Astrocyte (in vitro differentiated cells and primary cell): ENCODE results near the gene TGFB3. TPM values are rescaled to one million over a fixed set of nuclear protein-coding genes. Genes with fewer than 3 reads are reported as not detected.
"Not testable (repeated sequence)": the region's sequence is repeated elsewhere in the genome, so short reads cannot be mapped to it uniquely, and the experiment has no call there.

Source experiments
- DNase-seq: peaks from one replicate; pipeline ENCODE4 v3.0.0-alpha.2; 2010; ENCODE audit warnings: low read depth
- FAIRE-seq: peaks from 2 replicates; lab custom pipeline; 2011; peaks lifted over from hg19 to GRCh38; lab: Jason Lieb, UNC
- H2AFZ ChIP-seq: 2 replicates; pipeline ENCODE4 v1.6.0; 2012; ENCODE audit warnings: low read depth, low read length, inconsistent platforms
- H3K27ac ChIP-seq: 2 replicates; pipeline ENCODE4 v1.5.1; 2011; ENCODE audit warnings: low read depth, low read length, inconsistent platforms
- H3K27me3 ChIP-seq: 2 replicates; pipeline ENCODE4 v1.6.0; 2011; ENCODE audit warnings: low read length, inconsistent platforms; ENCODE audit not compliant: insufficient read depth
- H3K36me3 ChIP-seq: 2 replicates; pipeline ENCODE4 v1.5.1; 2011; ENCODE audit warnings: low read length, inconsistent platforms; ENCODE audit not compliant: insufficient read depth
- H3K4me1 ChIP-seq: 2 replicates; pipeline ENCODE4 v1.5.1; 2011; ENCODE audit warnings: low read length, inconsistent platforms; ENCODE audit not compliant: insufficient read depth
- H3K4me2 ChIP-seq: 2 replicates; pipeline ENCODE4 v1.6.0; 2012; ENCODE audit warnings: low read length, inconsistent platforms
- H3K4me3 ChIP-seq: 2 replicates; pipeline ENCODE4 v1.5.1; 2011; ENCODE audit warnings: low read depth, mild to moderate bottlenecking, low read length, inconsistent platforms; ENCODE audit not compliant: insufficient read depth
- H3K79me2 ChIP-seq: 2 replicates; pipeline ENCODE4 v1.6.0; 2012; ENCODE audit warnings: mild to moderate bottlenecking, low read length, inconsistent platforms; ENCODE audit not compliant: insufficient read depth
- H3K9ac ChIP-seq: 2 replicates; pipeline ENCODE4 v1.6.0; 2012; ENCODE audit warnings: mild to moderate bottlenecking, low read length, inconsistent platforms
- H3K9me3 ChIP-seq: 2 replicates; pipeline ENCODE4 v1.5.1; 2012; ENCODE audit warnings: low read depth, mild to moderate bottlenecking, low read length, inconsistent platforms; ENCODE audit not compliant: insufficient read depth
- H4K20me1 ChIP-seq: 2 replicates; pipeline ENCODE4 v1.6.0; 2012; ENCODE audit warnings: low read length, inconsistent platforms; ENCODE audit not compliant: insufficient read depth
- H3K27ac Mint-ChIP-seq: one replicate; pipeline ENCODE4 v1.8.0; 2021; ENCODE audit warnings: mild to moderate bottlenecking, mixed read lengths; ENCODE audit not compliant: unreplicated experiment
- H3K27me3 Mint-ChIP-seq: one replicate; pipeline ENCODE4 v1.8.0; 2021; ENCODE audit warnings: low read depth, mixed read lengths; ENCODE audit not compliant: unreplicated experiment
- H3K36me3 Mint-ChIP-seq: one replicate; pipeline ENCODE4 v1.8.0; 2021; ENCODE audit warnings: low read depth, mixed read lengths; ENCODE audit not compliant: unreplicated experiment
- H3K4me1 Mint-ChIP-seq: one replicate; pipeline ENCODE4 v1.8.0; 2021; ENCODE audit warnings: low read depth, mixed read lengths; ENCODE audit not compliant: unreplicated experiment
- H3K4me3 Mint-ChIP-seq: one replicate; pipeline ENCODE4 v1.8.0; 2021; ENCODE audit warnings: mild to moderate bottlenecking, moderate library complexity, mixed read lengths; ENCODE audit not compliant: unreplicated experiment
- H3K9me3 Mint-ChIP-seq: one replicate; pipeline ENCODE4 v1.8.0; 2021; ENCODE audit warnings: mild to moderate bottlenecking, mixed read lengths; ENCODE audit not compliant: unreplicated experiment
- EZH2 ChIP-seq: IDR thresholded peaks from 2 replicates; pipeline ENCODE4 v1.6.1; 2012; ENCODE audit warnings: mild to moderate bottlenecking, low read length, inconsistent platforms; ENCODE audit not compliant: insufficient read depth
- total RNA-seq: library from RNA; stranded (reverse); gene quantifications from 2 replicates; pipeline ENCODE4 v1.2.1, GENCODE V29; 2021
- TF ChIP-seq, protein P1 (sequence below): IDR thresholded peaks from 2 replicates; pipeline ENCODE4 v1.5.1; 2011; ENCODE audit warnings: low read depth, mild to moderate bottlenecking, inconsistent platforms, low read length, moderate library complexity; ENCODE audit not compliant: insufficient read depth

The TGFB3 gene
- total RNA-seq, 1 donor from 2014 or later = 30.5 TPM

GRCh38 chr14:76011930-76012329 is 30.1 kb upstream of the TGFB3 start:
- no peak overlapping the region for H3K4me2 ChIP-seq
- H3K36me3 Mint-ChIP-seq = peaks cover 26% of the 10 kb centered on the region

DNA sequence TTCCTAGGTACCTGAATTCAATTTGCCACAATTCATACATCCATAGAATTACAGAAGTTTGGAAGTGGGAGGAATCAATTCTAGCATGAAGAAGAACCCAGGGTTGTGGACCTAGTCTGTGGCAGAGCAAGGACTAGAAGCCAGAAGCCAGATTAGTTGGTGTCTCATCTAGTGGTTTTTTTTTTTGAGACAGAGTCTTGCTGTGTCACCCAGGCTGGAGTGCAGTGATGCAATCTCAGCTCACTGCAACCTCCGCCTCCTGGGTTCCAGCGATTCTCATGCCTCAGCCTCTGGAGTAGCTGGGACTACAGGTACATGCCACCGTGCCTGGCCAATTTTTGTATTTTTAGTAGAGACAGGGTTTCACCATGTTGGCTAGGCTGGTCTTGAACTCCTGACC is 27.8 kb upstream of the TGFB3 start:
- not testable (repeated sequence) for H3K4me1 Mint-ChIP-seq, DNase-seq, H3K4me3 ChIP-seq, H3K27me3 Mint-ChIP-seq, H3K4me2 ChIP-seq, H3K9ac ChIP-seq, H3K27me3 ChIP-seq, FAIRE-seq, H3K27ac Mint-ChIP-seq, H3K4me1 ChIP-seq, H3K4me3 Mint-ChIP-seq, H2AFZ ChIP-seq, H3K9me3 ChIP-seq, H3K9me3 Mint-ChIP-seq, H3K79me2 ChIP-seq, H3K27ac ChIP-seq
- peaks cover 14% of the 10 kb centered on the region for H4K20me1 ChIP-seq
- peaks cover 10% of the 10 kb centered on the region for H3K36me3 ChIP-seq
- H3K36me3 Mint-ChIP-seq = peaks cover 27% of the 10 kb centered on the region

More at GRCh38 chr14:76011930-76012329, 30.1 kb upstream of the TGFB3 start:
- Histone ChIP-seq H2AFZ (no peak overlapping the region), H3K27ac (no peak overlapping the region), H3K36me3 (peaks cover 7% of the 10 kb centered on the region), H3K9me3 (no peaks in the 10 kb centered on the region), H3K4me3 (no peak overlapping the region), H3K79me2 (no peaks in the 10 kb centered on the region), H3K27me3 (no peaks in the 10 kb centered on the region), H3K4me1 (no peaks in the 10 kb centered on the region), H4K20me1 (peaks cover 21% of the 10 kb centered on the region), H3K9ac (no peak overlapping the region)
- Mint-ChIP-seq H3K27ac (no peak overlapping the region), H3K27me3 (no peaks in the 10 kb centered on the region), H3K4me1 (peaks cover 16% of the 10 kb centered on the region), H3K9me3 (no peaks in the 10 kb centered on the region), H3K4me3 (no peak overlapping the region)
- FAIRE-seq (no peak), DNase-seq (no peak)
- TF ChIP-seq EZH2 = no peak
- TF ChIP-seq, protein P1, sequence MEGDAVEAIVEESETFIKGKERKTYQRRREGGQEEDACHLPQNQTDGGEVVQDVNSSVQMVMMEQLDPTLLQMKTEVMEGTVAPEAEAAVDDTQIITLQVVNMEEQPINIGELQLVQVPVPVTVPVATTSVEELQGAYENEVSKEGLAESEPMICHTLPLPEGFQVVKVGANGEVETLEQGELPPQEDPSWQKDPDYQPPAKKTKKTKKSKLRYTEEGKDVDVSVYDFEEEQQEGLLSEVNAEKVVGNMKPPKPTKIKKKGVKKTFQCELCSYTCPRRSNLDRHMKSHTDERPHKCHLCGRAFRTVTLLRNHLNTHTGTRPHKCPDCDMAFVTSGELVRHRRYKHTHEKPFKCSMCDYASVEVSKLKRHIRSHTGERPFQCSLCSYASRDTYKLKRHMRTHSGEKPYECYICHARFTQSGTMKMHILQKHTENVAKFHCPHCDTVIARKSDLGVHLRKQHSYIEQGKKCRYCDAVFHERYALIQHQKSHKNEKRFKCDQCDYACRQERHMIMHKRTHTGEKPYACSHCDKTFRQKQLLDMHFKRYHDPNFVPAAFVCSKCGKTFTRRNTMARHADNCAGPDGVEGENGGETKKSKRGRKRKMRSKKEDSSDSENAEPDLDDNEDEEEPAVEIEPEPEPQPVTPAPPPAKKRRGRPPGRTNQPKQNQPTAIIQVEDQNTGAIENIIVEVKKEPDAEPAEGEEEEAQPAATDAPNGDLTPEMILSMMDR = no peak

DNA sequence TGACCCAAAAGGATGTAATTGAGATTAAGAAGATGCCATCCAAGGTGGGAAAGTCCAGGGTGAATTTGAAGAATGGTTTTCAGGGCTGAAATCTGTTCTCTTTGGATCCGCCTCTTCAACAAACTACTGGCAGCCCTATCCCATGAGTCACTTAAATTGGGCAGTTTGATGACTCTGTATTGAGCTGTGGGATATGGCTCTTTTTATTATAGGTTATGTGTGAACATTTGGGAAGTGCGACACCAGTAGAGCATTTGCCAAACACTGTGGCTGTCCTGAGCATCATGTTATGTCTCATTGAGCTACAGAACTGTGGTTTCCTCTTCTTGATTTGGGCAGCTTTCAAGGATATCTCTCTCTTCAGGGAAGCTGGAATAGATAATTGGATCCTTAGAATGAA is 26.1 kb upstream of the TGFB3 start:
- Mint-ChIP-seq H3K9me3 (peaks cover 3% of the 10 kb centered on the region), H3K27me3 (no peaks in the 10 kb centered on the region), H3K27ac (no peak overlapping the region), H3K4me3 (no peak overlapping the region), H3K4me1 (peaks cover 5% of the 10 kb centered on the region), H3K36me3 (peaks cover 24% of the 10 kb centered on the region)
- FAIRE-seq (no peak), DNase-seq (no peak)
- no peak overlapping the region for H3K27ac ChIP-seq
- peaks cover 11% of the 10 kb centered on the region for H4K20me1 ChIP-seq
- H3K4me3 ChIP-seq = no peak overlapping the region
- no peaks in the 10 kb centered on the region for H3K4me1 ChIP-seq
- TF ChIP-seq EZH2 = no peak
- TF ChIP-seq, protein P1 = no peak
- H3K36me3 ChIP-seq = peaks cover 6% of the 10 kb centered on the region
- H3K9ac ChIP-seq = no peak overlapping the region
- H2AFZ ChIP-seq = no peak overlapping the region
- H3K4me2 ChIP-seq = no peak overlapping the region
- no peaks in the 10 kb centered on the region for H3K79me2 ChIP-seq
- no peaks in the 10 kb centered on the region for H3K9me3 ChIP-seq
- no peaks in the 10 kb centered on the region for H3K27me3 ChIP-seq
